Measurements from ENCODE around the gene COL23A1. TPM values are rescaled to one million over a fixed set of nuclear protein-coding genes. Genes with fewer than 3 reads are reported as not detected.
"Not testable (repeated sequence)": the region's sequence is repeated elsewhere in the genome, so short reads cannot be mapped to it uniquely, and the experiment has no call there.

The COL23A1 gene
- total RNA-seq, 1 donor from 2014 or later = 0.55 TPM

GRCh38 chr5:178589180-178590140, 733 bp downstream of the COL23A1 start:
- DNase-seq (ENCODE audit: low spot score) = no peak

- DNase-seq (ENCODE audit: low spot score) = no peak
These were observed 1.4 kb downstream of the COL23A1 start for GRCh38 chr5:178588769-178589168.

- no peak for DNase-seq (ENCODE audit: low spot score)
These were observed 2.2 kb downstream of the COL23A1 start for GRCh38 chr5:178587763-178588611.

- no peak for DNase-seq (ENCODE audit: low spot score)
These were observed 3.8 kb downstream of the COL23A1 start for GRCh38 chr5:178586396-178586795.

GRCh38 chr5:178585421-178585820, 4.8 kb downstream of the COL23A1 start:
- DNase-seq (ENCODE audit: low spot score) = not testable (repeated sequence)

GRCh38 chr5:178583279-178583678, 6.9 kb downstream of the COL23A1 start:
- no peak for DNase-seq (ENCODE audit: low spot score)

GRCh38 chr5:178582291-178582690, 7.9 kb downstream of the COL23A1 start:
- DNase-seq (ENCODE audit: low spot score) = no peak

GRCh38 chr5:178581621-178582020, 8.6 kb downstream of the COL23A1 start:
- DNase-seq (ENCODE audit: low spot score) = no peak

GRCh38 chr5:178580271-178580955, 9.8 kb downstream of the COL23A1 start:
- no peak for DNase-seq (ENCODE audit: low spot score)

GRCh38 chr5:178577944-178578343, 12.2 kb downstream of the COL23A1 start:
- no peak for DNase-seq (ENCODE audit: low spot score)

GRCh38 chr5:178577376-178577839, 12.8 kb downstream of the COL23A1 start:
- no peak for DNase-seq (ENCODE audit: low spot score)

GRCh38 chr5:178576591-178577351, 13.4 kb downstream of the COL23A1 start:
- DNase-seq (ENCODE audit: low spot score) = no peak

GRCh38 chr5:178573216-178573615, 17.0 kb downstream of the COL23A1 start:
- no peak for DNase-seq (ENCODE audit: low spot score)

- no peak for DNase-seq (ENCODE audit: low spot score)
These were observed 17.6 kb downstream of the COL23A1 start for GRCh38 chr5:178572617-178573016.

GRCh38 chr5:178569485-178569884, 20.7 kb downstream of the COL23A1 start:
- no peak for DNase-seq (ENCODE audit: low spot score)

- DNase-seq (ENCODE audit: low spot score) = no peak
These were observed 25.2 kb downstream of the COL23A1 start for GRCh38 chr5:178564811-178565550.

GRCh38 chr5:178564397-178564796, 25.8 kb downstream of the COL23A1 start:
- DNase-seq (ENCODE audit: low spot score) = no peak

- no peak for DNase-seq (ENCODE audit: low spot score)
These were observed 26.6 kb downstream of the COL23A1 start for GRCh38 chr5:178563621-178564020.

GRCh38 chr5:178561746-178562264, 28.4 kb downstream of the COL23A1 start:
- DNase-seq (ENCODE audit: low spot score) = no peak

- no peak for DNase-seq (ENCODE audit: low spot score)
These were observed 29.3 kb downstream of the COL23A1 start for GRCh38 chr5:178560911-178561310.
